Measurements from ENCODE around the gene AOPEP. TPM values are rescaled to one million over a fixed set of nuclear protein-coding genes. Genes with fewer than 3 reads are reported as not detected.

Gene AOPEP
- total and polyA plus RNA-seq, 4 donors, result 210 to 311 (median 285) TPM

DNA sequence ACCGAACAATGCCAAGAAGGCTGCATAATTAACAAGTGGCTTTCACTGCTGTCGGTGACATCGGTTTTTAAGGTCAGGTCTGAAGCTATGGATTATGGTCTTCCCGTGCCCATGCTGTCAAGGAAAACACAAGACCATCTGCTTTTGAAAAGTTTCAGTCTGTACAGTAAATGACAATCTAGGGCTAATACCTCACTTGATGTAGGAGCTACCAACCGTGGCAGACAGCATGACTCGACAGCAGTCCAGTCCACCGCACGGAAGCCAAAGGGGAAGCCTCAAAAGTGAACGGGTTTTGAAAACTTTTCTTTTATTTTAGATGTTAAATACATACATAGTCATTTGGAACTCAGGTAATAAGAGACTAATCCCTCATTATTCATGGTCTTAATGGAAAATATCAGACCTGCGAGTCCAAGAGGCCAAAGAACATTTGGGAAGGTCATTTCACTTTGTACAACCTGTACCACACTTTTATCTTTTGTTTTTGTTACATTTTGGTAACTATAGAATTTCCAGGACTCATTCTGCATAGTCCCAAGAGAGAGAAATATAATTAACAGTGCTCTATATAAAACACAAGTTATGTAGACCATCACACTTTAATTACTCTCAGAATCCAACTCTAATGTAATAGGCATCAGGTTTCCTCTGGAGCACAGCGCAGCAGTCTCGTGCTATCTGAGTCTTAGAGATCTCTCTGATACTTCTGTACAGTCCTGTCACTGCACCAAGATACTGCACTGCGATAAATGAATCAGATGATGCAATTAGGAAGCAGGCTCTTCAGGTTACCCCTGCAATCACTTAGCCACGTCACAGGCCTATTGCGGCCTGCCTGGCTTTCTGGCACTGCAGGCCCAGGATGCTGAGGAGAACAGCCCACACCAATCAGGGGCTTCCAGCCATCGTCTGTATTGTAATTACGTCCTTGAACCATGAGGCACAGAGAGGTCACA, 406.1 kb downstream of the AOPEP start:
- Histone ChIP-seq H3K27ac (ENCODE audit: low read depth in 1 of 2, low read length in 2 of 2) (no peak overlapping the region), H3K4me1 (ENCODE audit: control insufficient read depth in 1 of 2, insufficient read depth in 2 of 2, low read length in 2 of 2) (no peaks in the 10 kb centered on the region), H3K36me3 (ENCODE audit: control insufficient read depth in 1 of 2, insufficient read depth in 2 of 2, low read length in 1 of 2) (no peaks in the 10 kb centered on the region), H3K9me3 (ENCODE audit: control insufficient read depth, low read length) (no peaks in the 10 kb centered on the region), H3K27me3 (ENCODE audit: control insufficient read depth in 1 of 2, insufficient read depth in 2 of 2, low read length in 1 of 2) (no peaks in the 10 kb centered on the region), H3K4me3 (ENCODE audit: low read length in 2 of 2) (no peak overlapping the region)
- intact Hi-C loops (cut with DNase I), result loop anchor here in 1 of 2 donors (5.0 kb wide), 1 partner anchor 450 kb away; no protein-coding TSS in a partner anchor
- ATAC-seq (ENCODE audit: low FRiP score) (no peak), DNase-seq (no peak)
- WGBS, 2 donors, result 80 to 83% methylated on average over 17 of the region's 17 CpGs

DNA sequence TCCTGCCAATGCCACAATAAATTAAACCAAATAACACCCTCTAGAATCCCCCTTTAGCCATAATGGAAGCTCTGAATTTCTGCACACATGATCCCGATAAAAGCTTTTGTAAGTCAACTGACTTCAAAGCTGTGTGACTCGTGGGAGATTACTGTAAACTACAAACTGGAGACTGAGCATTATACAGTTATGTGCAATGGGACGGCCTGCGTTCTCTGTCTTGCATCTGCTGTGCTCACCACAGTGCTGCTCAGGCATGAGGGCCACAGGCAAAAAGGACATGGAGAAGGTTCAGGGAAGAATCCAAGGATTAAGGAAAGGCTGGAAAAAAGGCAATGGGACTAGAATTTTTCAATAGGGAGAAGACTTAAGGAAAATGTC, 406.8 kb downstream of the AOPEP start:
- intact Hi-C loops (cut with DNase I), result loop anchor here in 1 of 2 donors (5.0 kb wide), 1 partner anchor 451 kb away; no protein-coding TSS in a partner anchor
- no peak overlapping the region for H3K27ac ChIP-seq (ENCODE audit: low read depth in 1 of 2, low read length in 2 of 2)
- H3K4me1 ChIP-seq (ENCODE audit: control insufficient read depth in 1 of 2, insufficient read depth in 2 of 2, low read length in 2 of 2), result no peaks in the 10 kb centered on the region
- H3K27me3 ChIP-seq (ENCODE audit: control insufficient read depth in 1 of 2, insufficient read depth in 2 of 2, low read length in 1 of 2), result no peaks in the 10 kb centered on the region
- H3K4me3 ChIP-seq (ENCODE audit: low read length in 2 of 2), result no peak overlapping the region
- 86% methylated on average over 4 of the region's 4 CpGs for WGBS, 2 donors
- H3K9me3 ChIP-seq (ENCODE audit: control insufficient read depth, low read length), result no peaks in the 10 kb centered on the region
- no peaks in the 10 kb centered on the region for H3K36me3 ChIP-seq (ENCODE audit: control insufficient read depth in 1 of 2, insufficient read depth in 2 of 2, low read length in 1 of 2)
- DNase-seq, result no peak
- no peak for ATAC-seq (ENCODE audit: low FRiP score)

DNA sequence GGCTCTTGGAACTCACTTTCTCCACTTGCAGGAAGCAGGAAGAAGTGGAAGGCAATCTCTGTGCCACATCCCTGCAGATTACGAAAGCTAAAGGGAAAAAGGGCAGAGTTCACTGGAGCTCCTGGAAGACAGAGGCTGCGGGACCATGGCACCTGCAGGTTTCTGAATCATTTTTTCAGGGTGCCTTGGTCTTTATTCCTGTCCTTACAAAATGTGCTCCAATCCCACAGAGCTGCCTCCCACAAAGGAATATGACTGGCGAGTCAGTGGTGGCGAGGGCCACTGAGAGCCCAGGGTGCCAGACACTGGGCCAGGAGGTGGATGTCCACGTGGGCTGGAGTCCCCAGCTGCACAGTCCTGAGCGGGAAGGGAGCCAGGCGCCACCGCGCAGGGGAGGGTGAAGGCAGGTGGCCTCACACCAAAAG, 408.0 kb downstream of the AOPEP start:
- no peaks in the 10 kb centered on the region for H3K27me3 ChIP-seq (ENCODE audit: control insufficient read depth in 1 of 2, insufficient read depth in 2 of 2, low read length in 1 of 2)
- intact Hi-C loops (cut with DNase I), result loop anchor here in 1 of 2 donors (5.0 kb wide), 1 partner anchor 452 kb away; no protein-coding TSS in a partner anchor
- no peak for ATAC-seq (ENCODE audit: low FRiP score)
- no peak overlapping the region for H3K4me3 ChIP-seq (ENCODE audit: low read length in 2 of 2)
- no peak overlapping the region for H3K27ac ChIP-seq (ENCODE audit: low read depth in 1 of 2, low read length in 2 of 2)
- H3K4me1 ChIP-seq (ENCODE audit: control insufficient read depth in 1 of 2, insufficient read depth in 2 of 2, low read length in 2 of 2), result no peaks in the 10 kb centered on the region
- WGBS, 2 donors, result 86% methylated on average over 9 of the region's 9 CpGs
- H3K9me3 ChIP-seq (ENCODE audit: control insufficient read depth, low read length), result no peaks in the 10 kb centered on the region
- DNase-seq, result no peak
- H3K36me3 ChIP-seq (ENCODE audit: control insufficient read depth in 1 of 2, insufficient read depth in 2 of 2, low read length in 1 of 2), result no peaks in the 10 kb centered on the region

DNA sequence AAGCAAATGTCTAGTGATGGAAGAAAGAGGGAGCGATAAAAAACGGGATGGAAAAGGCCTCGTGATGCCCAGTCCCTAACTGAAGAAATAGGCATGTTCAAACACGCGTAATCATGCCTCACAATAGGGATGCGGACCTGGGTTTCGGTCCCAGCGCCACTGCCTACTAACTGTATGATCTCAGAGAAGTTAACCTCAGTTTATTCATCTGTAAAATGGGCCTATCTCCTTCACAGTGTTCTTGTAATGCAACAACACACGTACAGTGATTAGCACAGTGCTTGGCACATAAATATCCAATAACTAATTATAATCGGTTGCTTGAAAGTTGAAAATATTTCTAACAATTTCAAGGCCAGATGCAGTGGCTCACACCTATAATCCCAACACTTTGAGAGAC, 409.3 kb downstream of the AOPEP start:
- intact Hi-C loops (cut with DNase I), result no loop called here
- no peak for DNase-seq
- Histone ChIP-seq H3K27ac (ENCODE audit: low read depth in 1 of 2, low read length in 2 of 2) (no peak overlapping the region), H3K4me1 (ENCODE audit: control insufficient read depth in 1 of 2, insufficient read depth in 2 of 2, low read length in 2 of 2) (no peaks in the 10 kb centered on the region), H3K27me3 (ENCODE audit: control insufficient read depth in 1 of 2, insufficient read depth in 2 of 2, low read length in 1 of 2) (no peaks in the 10 kb centered on the region), H3K36me3 (ENCODE audit: control insufficient read depth in 1 of 2, insufficient read depth in 2 of 2, low read length in 1 of 2) (no peaks in the 10 kb centered on the region), H3K4me3 (ENCODE audit: low read length in 2 of 2) (no peak overlapping the region), H3K9me3 (ENCODE audit: control insufficient read depth, low read length) (no peaks in the 10 kb centered on the region)
- ATAC-seq (ENCODE audit: low FRiP score), result no peak
- WGBS, 2 donors, result 97 to 98% methylated on average over 10 of the region's 10 CpGs

Small RNA genes within 50 kb of the gene (microRNA-seq; reads per million reads assigned to microRNA genes)
- 4.0 to 4.8 reads per million in 2 donors for gene MIR2278
- gene MIR23B, result 58,244 to 94,579 reads per million in 2 donors
- gene MIR24-1, result 0 reads per million in 2 donors
- 12,737 to 24,983 reads per million in 2 donors for gene MIR27B
- gene MIR3074, result 0 reads per million in 2 donors
- gene MIR6081, result 0 reads per million in 2 donors

Other genes starting within 250 kb of the AOPEP start
- under 1 TPM; 0.18 to 0.29 TPM for gene PCAT7, start 171.6 kb upstream of the AOPEP start, total RNA-seq
- under 1 TPM in 1 of 2 donors, not detected in 1; 0.28 TPM for gene PCAT7, start 171.6 kb upstream of the AOPEP start, polyA plus RNA-seq
- gene FBP2, start 132.9 kb upstream of the AOPEP start, total RNA-seq, result not detected
- gene FBP2, start 132.9 kb upstream of the AOPEP start, polyA plus RNA-seq, result under 1 TPM in 1 of 2 donors, not detected in 1; 0.49 TPM
- 1 to 10 TPM; 4.7 to 6.6 TPM for gene FBP1, start 87.2 kb upstream of the AOPEP start, total RNA-seq
- 10 to 100 TPM in 1 of 2 donors, 1 to 10 TPM in 1; 2.0 to 87.4 TPM for gene FBP1, start 87.2 kb upstream of the AOPEP start, polyA plus RNA-seq

Data from aorta (tissue), 5 donors.